GM19468 (cell line): ENCODE results near the gene STN1.

Experiments used
- ATAC-seq: cut with Tn5 transposase; IDR thresholded peaks from one replicate; pipeline ENCODE4 v1.9.1; 2021; ENCODE audit warnings: mild to moderate bottlenecking, moderate library complexity, moderate number of reproducible peaks; ENCODE audit not compliant: unreplicated experiment; ENCODE audit errors: extremely low read depth

The STN1 gene

GRCh38 chr10:103930881-103931280 is 12.9 kb upstream of the STN1 start:
- no peak for ATAC-seq

- no peak for ATAC-seq
Measured at GRCh38 chr10:103930449-103930848, 12.5 kb upstream of the STN1 start.

- no peak for ATAC-seq
Measured at GRCh38 chr10:103929381-103929921, 11.5 kb upstream of the STN1 start.

- no peak for ATAC-seq
Measured at GRCh38 chr10:103928784-103929183, 10.8 kb upstream of the STN1 start.

- no peak for ATAC-seq
Measured at GRCh38 chr10:103926722-103927319, 8.8 kb upstream of the STN1 start.

- no peak for ATAC-seq
Measured at GRCh38 chr10:103925591-103925990, 7.6 kb upstream of the STN1 start.

GRCh38 chr10:103923502-103923901 is 5.5 kb upstream of the STN1 start:
- ATAC-seq, result no peak

- ATAC-seq, result no peak
Measured at GRCh38 chr10:103922659-103923058, 4.7 kb upstream of the STN1 start.

- ATAC-seq, result no peak
Measured at GRCh38 chr10:103921750-103922195, 3.8 kb upstream of the STN1 start.

- ATAC-seq, result no peak
Measured at GRCh38 chr10:103921248-103921647, 3.3 kb upstream of the STN1 start.

- no peak for ATAC-seq
Measured at GRCh38 chr10:103919648-103920025, 1.7 kb upstream of the STN1 start.

- ATAC-seq, result no peak
Measured at GRCh38 chr10:103917302-103918052, 507 bp downstream of the STN1 start.

- no peak for ATAC-seq
Measured at GRCh38 chr10:103916876-103917275, 1.1 kb downstream of the STN1 start.

GRCh38 chr10:103916254-103916653 is 1.7 kb downstream of the STN1 start:
- no peak for ATAC-seq

- no peak for ATAC-seq
Measured at GRCh38 chr10:103915796-103916195, 2.2 kb downstream of the STN1 start.

- no peak for ATAC-seq
Measured at GRCh38 chr10:103912759-103913158, 5.2 kb downstream of the STN1 start.

GRCh38 chr10:103911021-103911459 is 6.9 kb downstream of the STN1 start:
- ATAC-seq, result no peak

GRCh38 chr10:103910442-103911012 is 7.5 kb downstream of the STN1 start:
- no peak for ATAC-seq

- ATAC-seq, result no peak
Measured at GRCh38 chr10:103905441-103905840, 12.5 kb downstream of the STN1 start.

GRCh38 chr10:103901299-103901698 is 16.7 kb downstream of the STN1 start:
- ATAC-seq, result no peak

GRCh38 chr10:103899312-103899711 is 18.7 kb downstream of the STN1 start:
- ATAC-seq, result no peak
